ENCODE data around the gene LRRK1. TPM values are rescaled to one million over a fixed set of nuclear protein-coding genes. Genes with fewer than 3 reads are reported as not detected.

LRRK1 gene
- polyA plus RNA-seq, 12 donors = 3.9 to 12.8 (median 5.7) TPM; not detected in 1

- DNase-seq = no peak
Observed at GRCh38 chr15:100934726-100935125, 15.6 kb downstream of the LRRK1 start.

GRCh38 chr15:100937171-100937570 lies 18.0 kb downstream of the LRRK1 start:
- DNase-seq = no peak

GRCh38 chr15:100939791-100940190 lies 20.6 kb downstream of the LRRK1 start:
- no peak for DNase-seq

GRCh38 chr15:100940767-100941379 lies 21.7 kb downstream of the LRRK1 start:
- no peak for DNase-seq

- DNase-seq = no peak
Observed at GRCh38 chr15:100941536-100941935, 22.4 kb downstream of the LRRK1 start.

- DNase-seq = no peak
Observed at GRCh38 chr15:100942656-100943425, 23.7 kb downstream of the LRRK1 start.

- no peak for DNase-seq
Observed at GRCh38 chr15:100944244-100944895, 25.2 kb downstream of the LRRK1 start.

GRCh38 chr15:100944986-100945385 lies 25.8 kb downstream of the LRRK1 start:
- no peak for DNase-seq

- DNase-seq = no peak
Observed at GRCh38 chr15:100947760-100948429, 28.7 kb downstream of the LRRK1 start.

- no peak for DNase-seq
Observed at GRCh38 chr15:100948430-100948762, 29.2 kb downstream of the LRRK1 start.

GRCh38 chr15:100949691-100950090 lies 30.5 kb downstream of the LRRK1 start:
- no peak for DNase-seq

- DNase-seq = no peak
Observed at GRCh38 chr15:100951965-100952364, 32.8 kb downstream of the LRRK1 start.

GRCh38 chr15:100952566-100952965 lies 33.4 kb downstream of the LRRK1 start:
- no peak for DNase-seq

- no peak for DNase-seq
Observed at GRCh38 chr15:100958326-100959065, 39.3 kb downstream of the LRRK1 start.

GRCh38 chr15:100959066-100960050 lies 40.2 kb downstream of the LRRK1 start:
- no peak for DNase-seq

- DNase-seq = no peak
Observed at GRCh38 chr15:100966997-100967396, 47.8 kb downstream of the LRRK1 start.

GRCh38 chr15:100968050-100968966 lies 49.2 kb downstream of the LRRK1 start:
- DNase-seq = no peak

- DNase-seq = no peak
Observed at GRCh38 chr15:100972975-100973350, 53.8 kb downstream of the LRRK1 start.

GRCh38 chr15:100973351-100974111 lies 54.4 kb downstream of the LRRK1 start:
- DNase-seq = no peak
